ENCODE results near the gene SLC49A4.

- TF ChIP-seq CTCF (IDR thresholded peaks at IDR 0.05; ENCODE audit: insufficient read depth, low read depth, low read length), result no peak
- TF ChIP-seq EZH2 (IDR thresholded peaks at IDR 0.05; ENCODE audit: insufficient read depth, low read length), result no peak
Measured at GRCh38 chr3:122862381-122862780, 67.5 kb downstream of the SLC49A4 start.
